H4 (cell line): ENCODE results near the gene TBCD. TPM values are rescaled to one million over a fixed set of nuclear protein-coding genes. Genes with fewer than 3 reads are reported as not detected.

ENCODE experiments used
- DNase-seq: peaks from one replicate; pipeline ENCODE4 v3.0.0-alpha.2; 2015; ENCODE audit warnings: low spot score
- total RNA-seq: library from RNA; depleted of rRNA; stranded (reverse); fragments of >200 nt; shearing (Covaris generic); gene quantifications from 2 replicates; pipeline ENCODE4 v1.2.3, GENCODE V29; 2014

Gene TBCD
- total RNA-seq, 1 experiment from 2014 or later: 17.6 TPM

DNA sequence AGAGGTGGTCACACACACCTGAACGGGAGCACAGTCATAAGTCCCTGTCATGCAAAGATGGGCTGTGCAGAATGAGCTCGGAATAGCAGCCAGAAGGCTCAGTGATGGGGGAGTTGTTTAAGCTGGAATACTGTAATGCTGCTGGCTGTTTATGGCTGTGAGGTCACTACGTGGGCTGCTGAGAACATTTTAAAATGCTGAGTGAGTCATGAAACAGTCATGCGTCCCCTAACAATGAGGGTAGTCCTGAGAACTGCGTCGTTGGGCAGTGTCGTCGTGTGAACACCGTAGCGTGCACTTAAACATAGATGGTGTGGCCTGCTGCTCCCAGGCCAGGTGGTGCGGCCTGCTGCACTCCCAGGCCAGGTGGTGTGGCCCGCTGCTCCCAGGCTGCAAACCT lies 39.7 kb downstream of the TBCD start:
- DNase-seq: peak; percentile 88

DNA sequence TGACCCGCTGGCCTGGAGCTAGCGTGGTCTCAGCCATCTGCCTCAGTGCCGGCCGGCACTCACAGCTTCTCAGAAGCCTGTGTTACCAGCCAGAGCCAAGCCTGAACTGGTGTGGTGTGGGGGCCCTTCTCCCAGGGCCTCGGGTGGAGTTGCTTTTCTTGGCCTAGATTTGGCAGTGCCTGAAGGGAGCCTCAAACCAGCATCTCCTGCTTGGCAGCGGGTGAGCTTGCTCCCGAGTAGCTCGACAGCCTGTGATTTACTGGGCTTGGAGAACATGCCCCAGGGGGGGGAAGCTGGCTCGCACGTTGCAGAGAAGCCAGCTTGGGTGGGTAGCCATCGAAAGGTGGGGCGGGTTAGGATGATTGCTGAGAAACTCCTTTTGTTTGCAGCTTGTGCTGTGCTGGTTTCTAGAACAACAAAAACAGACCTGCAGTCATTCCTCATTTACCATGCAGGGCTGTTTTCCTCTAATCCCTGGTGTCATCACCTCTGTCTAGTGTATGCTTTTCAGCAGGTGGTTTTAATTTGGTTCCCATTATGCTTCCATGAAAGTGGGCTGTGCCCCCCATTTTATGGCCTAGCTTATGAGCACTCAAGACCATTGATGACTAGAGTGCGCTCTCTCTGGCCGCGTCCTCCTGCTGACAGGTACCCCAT lies 42.2 kb downstream of the TBCD start:
- DNase-seq: no peak

DNA sequence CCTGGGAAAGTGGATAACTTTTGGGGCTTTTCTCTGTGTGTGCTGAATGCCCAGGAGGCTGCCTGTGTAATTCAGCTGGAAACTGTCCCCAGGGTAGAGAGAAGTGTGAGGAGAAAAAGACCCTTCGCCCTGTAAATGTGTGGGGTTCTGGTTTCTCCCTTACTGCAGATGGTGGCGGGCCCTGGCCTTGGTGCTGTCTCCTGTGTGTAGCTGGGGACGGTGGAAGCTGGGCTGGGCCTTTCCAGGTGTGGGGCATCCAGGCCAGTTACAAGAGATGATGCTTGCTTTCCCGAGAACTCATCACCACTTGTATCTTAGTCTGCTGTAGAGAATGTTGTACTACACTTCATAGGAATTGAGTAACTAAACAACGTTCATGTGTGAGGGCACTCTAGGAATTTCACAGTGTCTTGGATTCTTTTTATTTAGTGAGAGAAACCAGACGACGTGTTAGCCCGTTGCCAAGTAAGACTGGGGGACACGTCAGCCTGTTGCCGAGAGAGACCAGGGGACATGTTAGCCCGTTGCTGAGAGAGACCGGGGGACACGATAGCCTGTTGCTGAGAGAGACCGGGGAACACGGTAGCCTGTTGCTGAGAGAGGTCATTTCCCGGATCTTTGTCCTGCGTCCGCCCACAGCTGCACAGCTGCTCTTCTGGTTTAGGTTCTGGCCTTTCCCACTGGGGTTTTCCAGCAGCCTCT lies 43.1 kb downstream of the TBCD start:
- no peak for DNase-seq

DNA sequence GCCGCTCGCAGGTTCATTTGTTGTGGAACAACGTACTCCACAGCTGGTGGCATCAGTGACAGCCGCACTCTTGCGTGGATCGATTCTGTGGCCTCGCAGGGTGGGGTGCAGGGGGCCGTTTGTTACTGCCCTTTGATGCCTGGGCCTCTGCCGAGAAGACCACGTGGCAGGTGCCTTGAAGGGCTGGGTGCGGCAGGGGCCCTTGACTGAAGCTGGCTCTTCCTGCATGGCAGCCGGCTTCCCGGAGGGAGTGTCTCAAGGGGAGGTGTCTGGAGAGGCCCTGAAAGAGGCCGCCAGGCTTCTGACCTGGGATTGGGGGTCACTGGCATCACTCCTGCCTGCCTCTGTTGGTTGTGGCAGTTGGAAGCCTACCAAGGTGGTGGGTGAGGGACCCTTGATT lies 43.8 kb downstream of the TBCD start:
- DNase-seq: no peak

DNA sequence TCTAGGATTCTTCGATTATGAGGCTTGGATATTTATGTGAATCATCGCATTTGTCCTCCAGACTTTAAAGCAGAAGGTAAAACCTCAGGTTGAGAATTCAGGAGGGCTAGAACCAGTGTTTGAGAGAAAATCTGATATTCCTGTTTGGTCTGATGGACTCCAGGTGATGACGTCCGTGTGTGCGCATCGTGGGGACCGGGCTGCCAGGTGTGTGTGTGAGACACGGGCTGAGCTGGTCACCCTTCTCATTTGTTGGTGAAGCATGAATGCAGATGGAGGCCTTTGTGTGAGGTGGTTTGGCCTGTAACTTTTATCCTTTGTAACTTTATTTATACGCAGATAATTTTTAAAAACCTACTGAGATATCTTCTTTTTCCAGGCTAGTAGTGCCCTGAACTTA lies 45.2 kb downstream of the TBCD start:
- DNase-seq: no peak

DNA sequence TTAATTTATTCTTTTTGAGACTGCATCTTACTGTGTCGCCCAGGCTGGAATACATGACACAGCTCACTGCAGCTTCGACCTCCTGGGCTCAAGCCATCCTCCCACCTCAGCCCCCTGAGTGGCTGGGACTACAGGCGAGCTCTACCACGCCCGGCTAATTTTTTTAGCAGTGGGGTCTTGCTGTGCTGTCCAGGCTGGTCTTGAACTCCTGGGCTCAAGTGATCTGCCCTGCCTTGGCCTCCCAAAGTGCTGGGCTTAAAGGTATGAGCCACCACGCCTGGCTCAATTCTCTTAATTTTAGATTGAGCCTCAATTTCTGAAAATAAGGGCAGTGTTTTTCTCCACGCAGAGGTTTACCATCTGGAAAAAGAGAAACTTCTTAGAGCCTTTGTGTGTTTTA lies 46.9 kb downstream of the TBCD start:
- DNase-seq: no peak

DNA sequence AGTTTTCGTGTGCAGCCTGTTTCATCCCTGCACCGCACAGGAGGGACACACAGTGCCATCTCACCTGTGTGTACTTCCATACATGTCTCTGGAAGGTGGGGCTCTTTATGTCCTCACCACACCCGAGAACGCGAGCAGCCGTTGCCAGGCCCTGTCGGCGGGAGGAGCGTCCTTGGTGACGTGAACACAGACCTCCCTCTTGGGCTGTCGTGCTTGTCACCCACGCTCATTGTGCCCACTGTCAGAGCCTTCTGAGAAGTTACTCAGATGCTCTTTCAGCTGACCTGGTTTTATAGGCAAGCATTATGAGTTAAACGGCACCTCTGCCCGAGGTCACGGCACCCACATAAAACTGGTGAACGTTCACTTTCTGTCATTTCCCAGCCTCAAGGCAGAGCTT lies 47.7 kb downstream of the TBCD start:
- DNase-seq: no peak

DNA sequence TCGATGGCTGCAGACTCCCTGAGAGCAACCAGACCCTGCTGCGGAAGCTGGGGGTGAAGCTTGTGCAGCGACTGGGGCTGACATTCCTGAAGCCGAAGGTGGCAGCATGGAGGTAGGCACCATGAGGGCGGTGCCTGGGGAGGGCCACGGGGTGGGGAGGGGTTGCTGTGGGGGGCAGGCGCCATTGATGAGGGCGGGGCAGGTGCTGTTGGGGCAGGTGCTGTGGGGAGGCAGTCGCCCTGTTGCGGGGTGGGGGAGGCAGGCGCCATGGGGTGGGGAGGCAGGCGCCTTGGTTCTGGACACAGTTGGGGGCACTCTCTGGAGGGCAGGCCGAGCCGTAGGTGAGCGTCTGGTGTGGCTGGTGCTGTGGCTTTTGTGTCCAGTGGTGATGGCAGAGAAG lies 49.0 kb downstream of the TBCD start:
- no peak for DNase-seq

DNA sequence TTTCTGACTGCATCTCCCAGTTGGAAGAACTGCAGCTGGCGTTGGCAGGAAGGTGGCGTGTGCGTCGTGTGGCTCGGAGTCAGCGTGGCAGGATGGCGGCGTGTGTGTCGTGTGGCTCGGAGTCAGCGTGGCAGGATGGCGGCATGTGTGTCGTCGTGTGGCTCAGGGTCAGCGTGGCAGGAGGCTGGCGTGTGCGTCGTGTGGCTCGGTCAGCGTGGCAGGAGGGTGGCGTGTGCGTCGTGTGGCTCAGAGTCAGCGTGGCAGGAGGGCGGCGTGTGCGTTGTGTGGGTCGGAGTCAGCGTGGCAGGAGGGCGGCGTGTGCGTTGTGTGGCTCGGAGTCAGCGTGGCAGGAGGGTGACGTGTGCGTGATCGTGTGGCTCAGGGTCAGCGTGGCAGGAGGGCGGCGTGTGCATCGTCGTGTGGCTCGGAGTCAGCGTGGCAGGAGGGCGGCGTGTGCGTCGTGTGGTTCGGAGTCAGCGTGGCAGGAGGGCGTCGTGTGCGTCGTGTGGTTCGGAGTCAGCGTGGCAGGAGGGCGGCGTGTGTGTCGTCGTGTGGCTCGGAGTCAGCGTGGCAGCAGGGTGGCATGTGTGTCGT lies 49.6 kb downstream of the TBCD start:
- DNase-seq: no peak

DNA sequence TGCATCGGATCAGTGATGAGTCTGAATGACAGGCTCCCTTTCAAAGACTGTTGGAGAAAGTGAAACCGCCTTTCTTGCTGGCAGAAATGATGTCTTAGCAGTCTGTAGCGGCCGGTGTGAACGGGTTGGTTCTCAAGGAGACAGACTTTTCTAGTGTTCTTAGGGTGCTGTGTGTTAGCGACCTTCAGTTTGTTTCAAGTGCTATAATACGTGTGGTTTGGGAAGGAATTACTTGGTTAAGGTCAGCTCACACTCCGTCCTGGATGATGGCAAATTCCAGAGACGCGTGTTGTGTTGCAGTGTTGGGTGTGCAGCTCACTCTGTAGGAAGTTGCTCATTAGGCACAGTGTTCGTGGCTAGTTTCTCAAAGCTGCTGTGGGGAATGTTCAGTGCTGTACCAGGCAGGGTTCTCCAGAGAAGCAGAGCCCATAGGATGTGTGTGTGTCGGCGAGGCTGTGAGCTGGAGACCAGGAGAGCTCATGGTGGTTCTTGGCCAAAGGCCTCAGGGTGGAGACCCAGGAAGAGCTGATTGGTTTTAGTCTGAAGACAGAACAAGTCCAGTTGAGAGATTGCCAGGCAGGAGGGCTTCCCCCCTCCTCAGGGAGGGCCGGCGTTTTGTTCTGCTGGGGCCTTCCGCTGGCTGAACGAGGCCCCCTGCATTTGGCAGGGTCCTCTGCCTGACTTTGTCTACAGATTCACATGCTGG lies 50.4 kb downstream of the TBCD start:
- DNase-seq: no peak

DNA sequence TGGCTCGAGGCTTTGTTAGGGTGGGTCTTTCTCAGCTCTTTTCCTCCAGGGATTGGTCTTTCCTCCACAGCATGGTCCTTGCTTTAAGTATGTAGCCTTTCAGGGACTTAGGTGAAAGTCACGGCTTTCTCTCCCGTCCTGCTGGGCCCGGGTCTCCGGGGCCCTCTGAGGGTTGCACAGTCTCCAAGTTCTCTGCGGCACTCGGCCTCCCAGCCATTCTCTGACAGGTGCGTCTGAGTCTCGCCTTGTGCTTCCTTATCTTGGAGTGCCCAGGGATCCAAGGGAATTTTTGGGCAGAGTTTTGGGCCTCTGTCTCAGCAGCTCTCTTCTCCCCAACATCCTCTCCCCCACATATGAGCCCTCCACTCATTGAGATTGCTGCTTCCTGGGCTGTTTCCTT lies 51.3 kb downstream of the TBCD start:
- no peak for DNase-seq

DNA sequence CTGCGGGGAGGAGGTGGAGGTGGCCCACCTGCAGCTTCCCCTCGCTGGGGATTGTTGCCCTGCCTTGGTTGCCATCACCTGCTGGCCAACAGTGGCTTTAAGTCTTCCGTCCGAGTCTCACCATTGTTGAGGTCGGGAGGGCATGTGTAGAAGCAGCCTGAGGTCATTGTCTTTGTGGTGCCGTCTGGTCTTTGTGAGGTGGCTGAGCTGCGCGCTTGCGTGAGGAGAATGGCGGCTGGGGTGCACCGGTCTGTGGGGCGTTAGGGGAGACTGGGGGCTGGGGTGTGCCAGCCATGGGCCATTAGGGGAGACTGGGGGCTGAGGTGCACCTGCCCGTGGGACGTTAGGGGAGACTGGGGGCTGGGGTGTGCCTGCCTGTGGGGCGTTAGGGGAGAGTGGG lies 51.7 kb downstream of the TBCD start:
- no peak for DNase-seq

DNA sequence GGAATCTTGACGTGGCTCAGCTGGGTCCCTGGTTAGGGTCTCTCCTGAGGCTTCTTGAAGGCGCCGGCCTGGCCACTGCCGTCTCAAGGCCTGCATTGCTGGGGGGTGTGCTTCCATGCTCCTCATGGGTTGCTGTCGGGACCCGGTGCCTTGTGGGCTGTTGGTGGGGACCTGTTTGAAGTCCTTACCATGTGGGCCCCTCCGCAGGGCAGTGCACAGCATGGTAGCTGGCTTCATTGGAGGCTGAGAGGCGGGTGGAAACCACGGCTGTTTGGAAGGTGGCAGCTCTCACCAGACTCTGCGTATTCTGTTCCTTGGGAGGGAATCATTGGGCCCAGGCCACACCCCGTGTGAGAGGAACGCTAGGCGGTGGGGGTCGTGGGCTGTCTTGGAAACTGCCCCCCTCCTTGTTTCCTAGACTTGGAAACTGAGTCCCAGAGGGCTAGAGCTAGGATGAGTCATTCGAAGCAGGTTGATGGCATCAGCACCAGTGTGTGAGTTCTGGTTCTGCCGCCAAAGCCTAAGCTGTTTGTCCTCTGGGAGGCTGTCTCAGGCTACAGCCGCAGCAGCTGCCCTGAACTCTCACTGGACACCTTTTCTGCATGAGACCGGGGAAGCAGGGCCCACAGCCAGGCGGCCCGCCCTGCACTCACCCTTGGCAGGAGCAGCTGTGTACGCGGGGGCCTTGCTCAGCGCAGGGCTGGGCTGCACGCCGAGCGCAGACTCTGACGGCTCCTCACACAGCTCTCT lies 52.8 kb downstream of the TBCD start:
- DNase-seq: no peak

DNA sequence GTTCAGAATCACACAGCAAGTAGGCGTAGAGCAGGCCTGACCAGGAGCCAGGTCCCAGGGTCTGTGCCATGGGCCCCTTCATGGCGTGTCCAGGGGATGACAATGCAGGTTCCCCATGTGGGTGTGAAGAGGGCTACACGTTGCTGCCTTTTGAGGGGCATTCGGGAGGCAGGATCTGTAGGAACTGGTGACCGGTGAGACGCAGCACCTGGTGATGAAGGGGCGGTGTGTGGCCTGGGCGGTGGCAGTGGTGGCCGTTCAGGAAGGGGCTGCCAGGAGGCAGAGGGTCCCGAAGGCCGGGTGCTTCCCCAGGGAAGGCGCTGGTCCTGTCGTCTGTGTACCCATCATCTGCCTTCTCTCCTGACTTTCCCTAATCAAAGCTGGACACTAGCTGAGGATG lies 53.4 kb downstream of the TBCD start:
- no peak for DNase-seq

DNA sequence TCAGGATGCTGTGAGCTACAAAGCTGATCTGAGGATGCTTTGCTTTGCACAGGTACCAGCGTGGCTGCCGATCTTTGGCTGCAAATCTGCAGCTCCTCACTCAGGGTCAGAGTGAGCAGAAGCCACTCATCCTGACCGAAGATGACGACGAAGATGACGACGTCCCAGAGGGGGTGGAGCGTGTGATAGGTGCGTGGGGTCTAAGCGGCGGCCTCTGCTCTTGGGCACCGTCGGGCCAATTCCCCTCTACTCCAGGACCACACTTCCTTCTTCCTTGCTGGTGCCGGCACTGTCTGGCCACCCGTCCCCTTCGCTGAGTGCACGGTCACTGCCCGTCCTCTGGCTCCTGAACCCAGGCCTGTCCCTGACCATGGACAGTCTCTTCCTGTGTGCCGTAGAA lies 54.0 kb downstream of the TBCD start:
- DNase-seq: no peak

DNA sequence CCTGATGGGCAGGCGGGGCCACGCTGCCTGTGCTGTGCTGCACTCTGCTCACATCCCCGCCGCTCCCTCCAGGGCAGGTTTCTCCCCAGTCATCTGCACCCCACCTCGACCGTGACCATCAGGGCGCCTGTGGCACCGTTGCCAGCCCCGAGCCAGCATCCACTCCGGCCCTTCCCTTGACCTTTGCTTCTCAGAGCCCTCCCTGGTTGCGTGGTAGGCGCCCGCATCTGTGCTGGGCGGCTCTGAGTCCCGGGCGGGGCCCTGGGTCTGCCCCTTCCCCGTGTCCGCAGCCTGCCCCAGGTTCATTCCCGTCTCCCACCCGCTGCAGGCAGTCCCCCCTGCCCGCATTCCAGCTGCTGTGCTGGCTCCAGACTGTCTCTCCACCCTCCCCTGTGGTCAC lies 54.8 kb downstream of the TBCD start:
- DNase-seq: no peak

DNA sequence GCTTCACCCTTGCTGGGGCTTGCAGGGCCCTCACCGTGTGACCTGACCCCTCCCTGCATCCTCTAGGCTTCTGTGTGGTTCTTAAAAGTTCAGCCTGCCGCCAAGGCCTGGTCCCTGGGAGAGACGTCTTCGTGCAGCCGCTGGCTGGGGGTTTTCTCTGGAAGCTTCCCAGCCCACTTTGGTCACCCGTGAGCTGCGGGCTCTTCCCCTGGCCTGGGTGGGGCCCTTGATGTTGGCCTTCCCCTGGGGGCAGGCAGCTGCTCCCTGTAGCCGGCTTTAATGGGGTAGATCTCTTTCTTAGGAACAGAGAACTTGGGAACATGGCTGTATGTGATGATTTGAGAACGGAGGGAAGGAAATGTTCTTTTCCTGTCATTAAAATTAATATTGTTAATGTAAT lies 55.2 kb downstream of the TBCD start:
- DNase-seq: no peak

DNA sequence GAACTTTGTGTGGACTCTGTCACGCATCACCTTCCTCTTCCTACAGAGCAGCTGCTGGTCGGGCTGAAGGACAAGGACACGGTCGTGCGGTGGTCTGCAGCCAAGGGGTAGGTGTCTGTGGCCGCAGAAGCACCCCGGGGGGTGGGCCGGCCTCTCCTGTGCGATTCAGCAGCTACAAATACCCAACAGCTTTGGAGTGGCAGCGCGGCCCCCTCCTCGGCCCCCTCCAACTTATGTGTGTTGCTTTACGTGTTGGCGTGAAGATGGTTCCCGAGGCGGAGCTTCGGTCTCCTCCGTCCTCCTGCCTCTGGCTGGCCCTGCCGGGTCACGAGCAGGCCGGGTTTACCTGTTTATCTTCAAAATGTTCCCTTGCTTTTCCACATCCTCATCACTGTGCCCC lies 55.7 kb downstream of the TBCD start:
- DNase-seq: no peak

DNA sequence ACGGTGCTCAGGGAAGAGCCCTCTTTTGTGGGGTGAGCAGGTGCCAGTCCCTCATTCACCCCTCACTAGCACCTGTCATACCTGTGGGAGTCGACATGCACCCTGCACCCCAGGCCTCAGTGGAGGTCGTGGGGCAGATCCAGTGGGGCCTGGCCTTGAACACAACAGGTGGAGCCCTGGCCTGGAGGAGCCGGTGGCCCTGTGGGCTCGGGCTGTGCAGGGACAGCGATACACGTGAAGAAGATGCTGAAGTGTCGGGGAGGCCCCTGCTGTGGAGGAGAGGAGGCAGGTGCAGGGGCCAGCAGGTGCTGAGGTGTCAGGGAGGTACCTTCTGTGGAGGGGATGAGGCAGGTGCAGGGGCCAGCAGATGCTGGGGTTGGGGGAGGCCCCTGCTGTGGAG lies 56.1 kb downstream of the TBCD start:
- no peak for DNase-seq

DNA sequence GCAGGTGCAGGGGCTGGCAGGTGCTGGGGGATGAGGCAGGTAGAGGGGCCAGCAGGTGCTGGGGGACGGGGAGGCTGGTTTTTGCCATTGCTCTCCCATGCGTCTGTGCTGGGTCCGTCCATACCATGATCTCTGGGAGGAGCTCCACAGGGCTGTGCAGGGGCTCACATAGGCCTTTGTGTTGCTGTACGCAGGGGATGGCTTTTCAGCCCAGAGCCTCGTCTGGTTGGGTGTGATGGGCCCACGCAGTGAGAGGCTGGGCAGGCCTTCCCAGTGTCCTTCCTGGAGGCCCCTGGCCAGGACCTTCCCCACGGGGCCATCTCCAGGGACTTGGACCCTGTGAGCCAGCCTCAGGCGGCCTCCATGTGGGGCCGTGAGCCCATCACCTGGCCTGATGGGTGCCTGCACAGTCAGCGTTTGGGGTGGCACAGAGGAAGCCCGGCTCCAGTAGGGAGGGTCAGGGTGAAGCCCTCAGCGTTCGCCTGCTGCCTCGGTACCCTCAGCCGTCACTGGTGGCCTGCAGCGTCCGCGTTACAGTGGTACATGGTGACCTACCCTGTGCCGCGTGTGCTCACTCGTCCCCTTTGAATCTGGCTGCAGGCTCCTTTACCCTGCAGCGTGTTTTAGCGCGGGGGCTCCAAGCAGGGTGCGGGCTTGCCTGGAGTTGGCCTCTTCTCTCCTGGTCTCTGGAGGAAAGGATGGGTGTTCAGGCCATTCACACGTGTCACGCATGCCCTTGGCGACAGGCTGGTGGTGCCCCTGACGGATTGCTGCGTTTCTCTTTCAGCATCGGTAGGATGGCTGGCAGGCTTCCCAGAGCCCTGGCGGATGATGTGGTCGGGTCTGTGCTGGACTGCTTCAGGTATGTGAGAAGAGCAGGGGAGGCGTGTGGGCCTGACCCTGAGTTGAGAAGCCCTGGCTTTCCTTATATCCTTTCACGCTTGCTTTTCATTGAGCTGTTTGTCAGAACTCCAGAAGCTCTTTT lies 57.3 kb downstream of the TBCD start:
- no peak for DNase-seq
